GM20431 (cell line): ENCODE measurements around the gene PERM1.
"Not testable (repeated sequence)": the region's sequence is repeated elsewhere in the genome, so short reads cannot be mapped to it uniquely, and the experiment has no call there.

Experiments used
- in situ Hi-C: fragments of 300-500 bp; cut with MseI, MboI; formaldehyde crosslinking; loops from one replicate; pipeline ENCODE4 v1.15.0; 2020; ENCODE audit warnings: low sequenced_read_pairs; ENCODE audit not compliant: unreplicated experiment

PERM1 gene

DNA sequence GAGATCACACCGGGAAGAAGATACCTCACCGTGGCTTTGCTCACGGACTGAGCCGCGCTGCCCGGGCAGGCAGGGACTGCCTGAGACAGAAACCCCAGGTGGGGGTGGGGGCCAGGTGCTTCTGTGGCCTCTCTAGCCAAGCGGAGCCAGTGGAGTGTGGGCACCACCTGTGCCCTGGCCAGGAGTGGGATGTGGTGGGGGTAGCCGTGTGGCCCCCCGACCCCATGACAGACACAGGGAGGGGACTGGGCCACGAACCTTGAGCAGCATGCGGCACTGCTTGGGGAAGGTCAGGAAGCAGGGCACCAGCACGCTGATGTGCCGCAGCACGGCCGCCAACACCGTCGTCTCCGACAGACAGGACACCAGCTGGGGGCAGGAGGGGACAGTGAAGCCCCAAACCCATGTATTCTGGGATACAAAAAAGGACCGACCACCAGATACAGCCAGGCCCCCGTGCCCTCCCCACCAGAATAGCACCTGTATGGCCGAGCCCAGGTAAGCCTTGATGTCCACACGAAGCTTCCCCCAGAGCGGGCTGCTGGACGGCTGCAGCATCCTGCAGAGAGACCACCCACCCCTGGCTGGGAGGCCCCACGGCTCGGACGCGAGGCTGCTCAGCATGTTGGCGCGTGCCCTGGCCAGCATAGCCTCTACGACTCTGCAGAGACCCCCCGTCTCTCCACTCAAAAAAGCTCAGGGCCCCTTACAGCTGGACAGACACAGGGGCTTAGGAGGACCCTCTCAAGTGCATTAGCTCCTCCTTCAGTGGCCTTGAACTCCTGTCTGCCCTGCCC, 28.2 kb downstream of the PERM1 start:
- in situ Hi-C loops, result no loop called here

- in situ Hi-C loops, result no loop called here
These were observed 29.3 kb downstream of the PERM1 start for GRCh38 chr1:952603-953002.

DNA sequence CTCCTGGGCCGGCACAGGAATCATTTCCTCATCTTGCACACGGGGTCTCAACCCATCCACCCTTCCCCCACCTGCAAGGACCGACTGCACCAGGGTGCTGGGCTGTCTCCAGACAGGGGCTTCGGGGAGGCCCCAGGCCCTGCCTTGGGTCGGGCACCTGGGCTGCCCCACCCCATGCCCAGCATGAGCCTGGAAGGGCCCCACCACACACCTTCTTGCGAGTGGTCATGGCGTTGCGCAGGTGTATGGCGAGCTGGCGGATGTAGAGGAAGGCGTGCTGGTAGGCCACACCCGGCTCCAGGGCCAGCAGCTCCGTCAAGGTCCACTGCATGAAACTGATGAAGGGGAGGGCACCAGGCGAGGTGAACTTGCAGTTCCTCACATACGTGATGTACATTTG, 29.7 kb downstream of the PERM1 start:
- in situ Hi-C loops, result no loop called here

DNA sequence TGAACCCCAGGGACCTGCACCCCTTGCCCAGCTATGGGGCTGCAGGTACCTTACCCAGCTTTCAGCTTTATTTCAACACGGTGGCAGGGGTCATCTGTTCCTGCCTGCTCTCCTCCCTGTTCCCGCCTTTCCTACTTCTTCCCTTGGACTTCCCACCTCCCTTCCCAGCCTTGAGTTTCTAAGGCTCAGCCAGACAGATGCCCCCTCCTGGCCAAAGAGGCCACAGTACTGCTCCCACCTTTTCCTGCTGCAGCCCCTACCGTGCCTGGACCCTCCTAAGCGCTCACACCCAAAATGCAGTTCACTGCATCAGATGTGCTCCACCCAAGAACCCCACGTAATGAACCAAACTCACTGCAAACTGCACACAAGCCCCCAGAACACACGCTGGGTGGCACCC, 30.5 kb downstream of the PERM1 start:
- in situ Hi-C loops, result no loop called here

GRCh38 chr1:950881-951280, 31.0 kb downstream of the PERM1 start:
- in situ Hi-C loops, result no loop called here

- in situ Hi-C loops, result no loop called here
These were observed 31.6 kb downstream of the PERM1 start for GRCh38 chr1:950268-950667.

DNA sequence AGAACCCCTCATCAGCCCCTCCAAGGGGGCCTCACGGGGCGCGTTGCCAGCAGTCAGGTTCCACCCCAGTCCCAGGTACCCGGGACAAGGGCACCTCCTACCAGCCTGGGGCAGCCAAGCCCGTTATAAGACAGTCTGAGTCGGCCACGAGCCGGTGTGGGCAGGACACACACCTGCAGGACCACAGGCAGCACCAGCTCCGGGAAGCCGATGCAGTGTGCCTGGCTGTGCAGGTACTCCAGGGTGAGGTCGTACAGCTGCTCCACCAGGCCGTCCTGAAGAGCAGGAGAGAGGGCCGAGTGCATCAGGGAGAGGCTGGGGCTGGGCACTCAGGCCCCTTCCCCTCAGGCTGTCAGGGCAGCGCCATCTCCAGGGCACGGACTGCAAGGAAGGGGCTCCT, 33.9 kb downstream of the PERM1 start:
- in situ Hi-C loops, result no loop called here

DNA sequence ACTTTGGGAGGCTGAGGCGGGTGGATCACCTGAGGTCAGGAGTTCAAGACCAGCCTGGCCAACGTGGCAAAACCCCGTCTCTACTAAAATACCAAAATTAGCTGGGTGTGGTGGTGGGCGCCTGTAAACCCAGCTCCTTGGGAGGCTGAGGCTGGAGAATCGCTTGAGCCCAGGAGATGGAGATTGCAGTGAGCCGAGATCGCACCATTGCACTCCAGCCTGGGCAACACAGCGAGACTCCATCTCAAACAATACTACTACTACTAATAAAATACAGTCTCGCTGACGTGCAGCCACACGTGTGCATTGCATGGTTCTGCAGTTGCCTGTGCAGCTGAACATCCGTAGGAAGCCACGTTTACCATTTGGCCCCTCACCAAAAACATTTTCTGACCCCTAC, 35.1 kb downstream of the PERM1 start:
- in situ Hi-C loops, result not testable (repeated sequence)

DNA sequence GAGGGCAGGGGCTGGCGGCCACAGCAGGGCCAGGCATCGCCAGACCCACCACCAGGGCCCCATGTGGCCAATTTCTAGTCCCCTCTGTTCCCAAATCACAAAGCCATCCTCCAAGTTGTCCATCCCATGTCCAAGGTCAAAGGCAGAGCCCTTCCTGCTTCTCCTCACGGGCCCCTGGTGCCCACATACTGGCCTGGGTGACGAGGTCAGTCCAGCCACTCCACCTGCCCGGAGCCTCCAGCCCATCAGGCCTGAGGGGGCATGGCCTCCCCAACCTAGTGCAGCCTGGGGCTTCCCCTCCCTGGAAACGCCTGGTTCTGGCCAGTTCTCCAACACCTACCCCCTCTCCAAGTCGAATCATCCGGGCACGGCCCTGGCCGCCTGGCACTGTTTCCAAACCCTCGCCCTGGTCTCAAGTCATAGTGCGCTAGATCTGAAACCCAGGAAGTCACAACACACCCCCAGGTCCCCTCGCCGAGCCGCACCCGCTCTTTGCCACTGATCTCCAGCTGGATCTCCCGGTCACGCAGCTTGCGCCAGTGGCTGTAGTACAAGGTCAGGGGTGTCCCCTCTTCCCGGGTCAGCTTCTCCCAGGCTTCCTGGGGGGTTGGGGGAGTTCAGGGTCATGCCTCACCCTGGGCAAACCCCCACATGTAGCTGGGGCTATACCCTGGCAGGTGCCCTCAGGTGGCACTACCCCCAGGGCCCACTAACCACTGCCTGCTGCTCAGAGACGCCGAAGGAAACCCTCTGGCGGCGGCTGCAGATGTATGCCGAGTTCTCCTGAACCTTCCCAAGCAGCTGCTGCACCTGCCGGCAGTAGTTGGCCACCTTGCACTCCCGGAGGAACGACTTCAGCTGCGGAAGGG, 36.0 kb downstream of the PERM1 start:
- in situ Hi-C loops, result no loop called here

DNA sequence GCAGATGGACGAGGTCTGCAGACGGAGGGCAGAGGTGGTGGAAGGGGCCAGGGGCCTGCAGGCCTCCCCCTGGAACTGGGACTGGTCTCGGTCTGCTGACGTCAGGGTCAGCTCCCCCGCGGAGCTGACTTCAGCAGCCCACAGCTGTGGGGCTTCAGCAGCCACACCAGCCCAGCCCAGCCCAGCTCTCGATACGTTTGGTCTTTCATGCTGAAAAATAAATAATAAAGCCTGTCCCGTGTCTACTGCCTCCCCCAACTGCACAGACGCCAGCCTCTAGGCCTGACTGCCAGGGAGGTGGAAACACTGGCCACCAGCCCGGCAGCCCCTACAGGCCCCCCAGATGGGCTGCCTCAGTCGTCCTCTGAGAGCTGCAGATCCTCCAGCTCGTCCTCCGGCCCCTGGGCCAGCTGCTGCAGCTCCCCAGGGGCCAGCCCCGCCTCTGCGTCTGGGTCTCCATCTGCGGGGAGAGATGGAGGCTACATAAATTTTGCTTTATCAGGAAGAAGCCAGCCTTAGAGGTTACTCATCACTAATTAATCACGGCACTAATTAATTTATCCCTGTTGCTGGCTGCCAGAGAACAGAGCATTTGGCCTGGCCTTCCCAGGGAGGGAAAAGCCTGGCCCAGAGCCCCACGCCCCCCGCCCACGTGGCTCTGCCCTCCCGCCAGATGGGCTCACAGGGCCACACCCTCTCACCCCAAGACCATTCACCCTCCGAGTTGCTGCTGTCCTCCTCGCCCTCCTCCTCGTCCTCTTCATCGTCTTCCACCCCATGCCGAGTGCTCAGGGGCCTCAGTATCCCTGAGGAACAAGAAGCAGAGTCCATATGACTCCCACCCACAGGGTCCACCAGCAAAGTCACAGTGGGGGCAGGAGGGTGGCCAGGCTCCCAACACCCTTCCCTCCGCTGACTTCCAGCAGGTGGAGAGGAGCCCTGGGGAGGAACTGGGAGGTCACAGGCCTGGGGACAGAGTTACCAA, 37.3 kb downstream of the PERM1 start:
- in situ Hi-C loops, result no loop called here

DNA sequence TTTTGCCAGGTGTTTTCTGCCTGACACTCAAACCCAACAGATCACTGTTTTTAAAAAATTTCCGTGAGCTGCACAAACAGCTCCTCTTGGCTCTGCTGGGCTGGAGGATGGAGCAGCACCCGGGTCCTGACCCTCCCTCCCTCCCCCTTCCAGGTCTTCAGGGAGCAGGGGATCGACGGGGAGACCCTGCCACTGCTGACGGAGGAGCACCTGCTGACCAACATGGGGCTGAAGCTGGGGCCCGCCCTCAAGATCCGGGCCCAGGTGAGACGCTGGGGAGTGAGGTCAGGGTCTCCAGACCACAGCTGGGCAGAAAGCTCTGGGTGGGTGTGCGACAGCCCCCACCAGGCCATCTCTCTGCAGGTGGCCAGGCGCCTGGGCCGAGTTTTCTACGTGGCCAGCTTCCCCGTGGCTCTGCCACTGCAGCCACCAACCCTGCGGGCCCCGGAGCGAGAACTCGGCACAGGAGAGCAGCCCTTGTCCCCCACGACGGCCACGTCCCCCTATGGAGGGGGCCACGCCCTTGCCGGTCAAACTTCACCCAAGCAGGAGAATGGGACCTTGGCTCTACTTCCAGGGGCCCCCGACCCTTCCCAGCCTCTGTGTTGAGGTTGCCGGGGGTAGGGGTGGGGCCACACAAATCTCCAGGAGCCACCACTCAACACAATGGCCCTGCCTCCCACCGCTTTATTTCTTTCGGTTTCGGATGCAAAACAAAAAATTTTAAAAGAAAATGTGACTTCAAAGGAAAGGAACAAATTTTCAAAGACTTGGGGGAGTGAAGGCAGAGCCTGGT, 38.1 kb downstream of the PERM1 start:
- in situ Hi-C loops, result no loop called here

DNA sequence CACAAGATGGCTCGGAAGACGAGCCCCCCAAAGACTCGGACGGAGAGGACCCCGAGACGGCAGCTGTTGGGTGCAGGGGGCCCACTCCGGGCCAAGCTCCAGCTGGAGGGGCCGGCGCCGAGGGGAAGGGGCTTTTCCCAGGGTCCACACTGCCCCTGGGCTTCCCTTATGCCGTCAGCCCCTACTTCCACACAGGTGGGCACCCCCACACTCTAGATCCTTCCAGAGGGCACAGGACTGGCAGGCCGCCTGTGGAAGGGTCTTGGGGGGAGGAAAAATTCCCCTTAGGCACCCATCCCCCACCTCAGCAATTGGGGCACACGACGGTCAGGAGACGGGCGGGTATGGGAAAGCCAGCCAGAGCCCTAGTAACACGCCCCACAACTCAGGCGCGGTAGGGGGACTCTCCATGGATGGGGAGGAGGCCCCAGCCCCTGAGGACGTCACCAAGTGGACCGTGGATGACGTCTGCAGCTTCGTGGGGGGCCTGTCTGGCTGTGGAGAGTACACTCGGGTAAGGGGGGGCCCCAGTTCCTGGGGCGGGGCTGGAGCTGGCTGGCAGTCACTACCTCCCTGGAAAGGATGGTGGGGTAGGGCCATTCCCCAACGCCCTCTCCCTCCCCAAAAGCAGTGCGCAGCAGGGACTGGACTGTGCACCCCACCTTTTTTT, 38.9 kb downstream of the PERM1 start:
- in situ Hi-C loops, result no loop called here

GRCh38 chr1:942411-942821, 39.5 kb downstream of the PERM1 start:
- in situ Hi-C loops, result no loop called here

- in situ Hi-C loops, result no loop called here
These were observed 40.1 kb downstream of the PERM1 start for GRCh38 chr1:941588-942383.

DNA sequence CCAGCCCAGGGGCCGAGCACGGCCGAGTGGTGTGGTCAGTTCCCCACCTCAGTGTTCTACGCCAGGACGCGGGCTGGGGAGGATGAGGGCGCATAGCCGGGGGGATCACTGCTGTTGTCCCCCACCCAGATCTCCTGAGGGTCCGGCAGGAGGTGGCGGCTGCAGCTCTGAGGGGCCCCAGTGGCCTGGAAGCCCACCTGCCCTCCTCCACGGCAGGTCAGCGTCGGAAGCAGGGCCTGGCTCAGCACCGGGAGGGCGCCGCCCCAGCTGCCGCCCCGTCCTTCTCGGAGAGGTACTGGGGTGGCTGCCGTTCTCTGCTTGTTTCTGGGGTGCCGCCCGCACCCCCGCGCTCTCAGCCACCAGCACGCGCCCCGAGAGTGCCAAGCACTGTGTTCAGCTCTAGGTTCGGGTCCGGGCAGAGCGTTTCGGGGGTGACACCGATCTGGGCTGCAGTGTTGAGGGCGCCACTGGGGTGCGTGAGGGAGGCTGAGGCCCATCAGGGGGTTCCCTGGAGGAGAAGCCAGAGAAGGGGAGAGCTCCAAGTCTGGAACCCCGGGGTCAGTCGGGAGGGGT, 40.8 kb downstream of the PERM1 start:
- in situ Hi-C loops, result no loop called here

- in situ Hi-C loops, result no loop called here
These were observed 41.5 kb downstream of the PERM1 start for GRCh38 chr1:940107-941014.
